IPS-18c (cell line): ENCODE measurements around the gene GNPTG.
"Not testable (repeated sequence)": the region's sequence is repeated elsewhere in the genome, so short reads cannot be mapped to it uniquely, and the experiment has no call there.

ENCODE experiments used
- H3K4me3 ChIP-seq: 2 replicates; pipeline ENCODE4 v1.7.0; 2013; ENCODE audit warnings: low read depth, mild to moderate bottlenecking, low read length, moderate library complexity; ENCODE audit not compliant: insufficient read depth
- H3K9me3 ChIP-seq: one replicate; pipeline ENCODE4 v1.6.1; 2013; ENCODE audit warnings: mild to moderate bottlenecking, low read length, moderate library complexity; ENCODE audit not compliant: control insufficient read depth, insufficient read depth

GNPTG gene

DNA sequence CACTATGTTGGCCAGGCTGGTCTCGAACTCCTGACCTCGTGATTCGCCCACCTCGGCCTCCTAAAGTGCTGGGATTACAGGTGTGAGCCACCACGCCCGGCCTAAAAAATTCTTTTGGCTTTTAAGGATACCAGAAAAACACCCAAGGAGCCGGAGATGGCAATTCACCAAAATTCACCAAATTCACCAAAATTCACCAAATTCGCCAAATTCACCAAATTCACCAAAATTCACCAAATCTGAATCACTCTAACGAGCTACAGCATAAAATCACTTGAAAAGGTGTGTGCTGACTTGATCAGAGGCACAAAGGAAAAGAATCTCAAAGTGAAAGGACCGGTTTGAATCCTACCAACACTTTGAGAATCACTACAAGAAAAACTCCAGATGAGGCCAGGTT lies 22.8 kb upstream of the GNPTG start:
- not testable (repeated sequence) for H3K4me3 ChIP-seq, H3K9me3 ChIP-seq

DNA sequence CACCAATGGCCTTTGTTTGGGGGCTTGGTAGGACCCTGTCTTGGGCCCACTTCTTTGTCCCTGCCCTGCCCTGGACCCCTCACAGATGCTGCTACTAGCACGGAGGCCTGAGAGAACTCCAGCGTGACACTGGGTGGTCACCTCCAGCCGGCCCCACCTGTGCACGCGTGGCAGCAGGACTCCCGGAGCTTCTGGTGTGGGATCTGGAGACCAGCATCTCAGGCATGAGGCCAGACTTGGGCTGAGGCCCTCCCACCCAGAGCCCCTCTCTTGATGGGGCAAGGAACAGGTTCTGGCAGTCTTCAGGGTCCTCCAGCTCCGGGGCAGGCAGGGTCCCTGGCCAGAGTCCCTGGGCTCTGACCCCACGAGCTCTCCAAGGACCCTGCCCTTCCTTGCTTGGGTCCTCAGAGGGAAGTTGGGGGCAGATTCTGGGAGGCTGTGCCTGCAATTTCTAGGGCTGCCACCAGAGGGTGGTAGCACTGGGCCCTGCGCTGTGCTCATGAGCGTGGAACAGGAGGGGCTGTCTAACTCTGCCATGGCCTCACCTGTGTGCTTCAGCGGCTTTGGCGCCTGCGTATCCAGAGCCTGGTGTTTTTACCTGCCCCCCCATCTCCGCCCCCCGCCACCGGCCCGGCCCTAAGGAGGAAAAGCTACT lies 21.3 kb upstream of the GNPTG start:
- H3K4me3 ChIP-seq, result no peak overlapping the region

GRCh38 chr16:1330931-1331711 lies 20.6 kb upstream of the GNPTG start:
- H3K9me3 ChIP-seq, result peaks cover 2% of the 10 kb centered on the region
- H3K4me3 ChIP-seq, result peak overlapping the region; percentile 30

More for the DNA sequence above, 21.3 kb upstream of the GNPTG start:
- peaks cover 2% of the 10 kb centered on the region for H3K9me3 ChIP-seq

- Histone ChIP-seq H3K9me3 (peaks cover 2% of the 10 kb centered on the region), H3K4me3 (peak overlapping the region; percentile 30)
Measured at GRCh38 chr16:1331712-1332617, 19.8 kb upstream of the GNPTG start.

- peaks cover 2% of the 10 kb centered on the region for H3K9me3 ChIP-seq
- H3K4me3 ChIP-seq, result peak overlapping the region; percentile 49; the same call in 1 of the 2 replicates
Measured at GRCh38 chr16:1332618-1333148, 19.0 kb upstream of the GNPTG start.

DNA sequence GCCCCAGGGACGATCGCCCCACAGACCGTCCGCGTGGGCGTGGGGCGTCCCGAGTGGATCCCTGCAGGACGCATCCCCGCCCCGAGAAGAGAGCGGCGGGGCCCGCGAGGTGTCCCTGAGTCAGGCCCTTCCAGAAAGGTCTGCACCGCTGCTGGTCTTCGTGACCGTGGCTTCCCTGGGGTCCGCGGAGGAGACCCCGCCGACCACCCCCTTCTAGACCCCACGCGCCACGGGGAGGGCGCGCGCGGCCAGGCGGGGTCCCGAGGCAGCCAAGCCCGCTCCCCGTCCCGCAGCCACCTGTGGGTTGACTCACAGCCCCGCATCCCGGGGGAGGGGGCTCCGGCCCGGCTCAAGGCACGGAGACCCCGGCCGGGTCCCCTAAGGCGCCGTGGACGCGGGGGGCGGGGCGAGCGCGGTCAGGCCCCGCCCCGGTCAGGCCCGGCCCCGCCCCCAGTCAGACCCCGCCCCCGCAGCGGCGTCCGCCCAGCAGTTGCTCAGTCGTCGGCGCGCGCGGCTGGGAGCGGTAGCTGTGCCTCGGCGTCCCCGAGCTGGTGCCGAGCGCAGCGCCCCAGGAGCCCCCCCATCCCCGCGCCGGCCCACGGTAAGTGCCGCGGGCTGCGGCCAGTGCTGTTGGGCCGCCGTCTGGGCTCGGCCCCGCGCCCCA lies 18.4 kb upstream of the GNPTG start, which contains the start of gene BAIAP3:
TSS of gene BAIAP3 (plus strand) at position 497 of the 664 bp plus-strand sequence. CDS start 4,905 bp downstream, outside the sequence.
- peak within 1 kb of the TSS; percentile 50 for H3K4me3 ChIP-seq
- H3K9me3 ChIP-seq, result peaks cover 2% of the 10 kb centered on the region

DNA sequence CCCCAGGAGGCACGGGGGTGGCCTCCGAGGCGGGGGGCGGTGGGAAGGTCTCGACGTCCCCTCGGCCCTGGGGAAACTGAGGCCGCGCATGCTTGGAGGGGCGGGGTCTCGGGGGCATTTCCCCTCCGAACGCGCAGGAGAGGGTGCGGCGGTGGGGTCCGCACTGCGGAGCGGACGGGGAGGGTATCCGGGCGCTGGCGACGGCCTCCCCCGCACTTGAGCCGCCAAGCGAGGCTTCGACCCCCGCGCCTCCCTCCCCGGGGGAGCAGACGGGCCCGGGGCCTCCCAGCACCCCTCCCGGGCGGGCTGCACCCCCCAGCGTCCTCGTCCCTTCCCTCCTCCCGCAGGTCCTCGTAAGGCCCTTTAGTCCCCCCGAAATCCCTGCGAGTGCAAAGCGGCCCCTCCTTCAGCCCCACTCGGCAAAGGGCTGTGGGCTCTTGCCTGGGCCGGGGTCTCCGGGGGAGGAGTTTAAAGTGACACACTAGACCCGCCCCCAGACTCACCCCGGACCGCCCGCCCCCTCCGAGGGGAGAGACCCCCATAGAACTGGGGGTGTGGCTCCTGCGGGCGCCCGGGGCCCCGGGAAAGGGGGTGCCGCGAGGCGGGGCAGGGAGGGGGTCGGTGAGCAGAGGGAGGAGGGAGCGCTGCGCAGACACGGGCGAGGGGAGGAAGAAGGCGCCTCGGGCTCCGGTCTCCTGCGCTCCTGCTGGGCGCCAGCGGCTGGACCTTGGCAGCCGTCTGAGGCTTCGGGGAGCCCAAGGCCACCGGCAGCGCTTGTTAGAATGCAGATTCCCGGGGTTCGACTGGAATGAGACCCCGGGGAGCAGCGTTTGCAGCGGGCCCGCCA lies 17.7 kb upstream of the GNPTG start:
- H3K9me3 ChIP-seq, result peaks cover 2% of the 10 kb centered on the region

DNA sequence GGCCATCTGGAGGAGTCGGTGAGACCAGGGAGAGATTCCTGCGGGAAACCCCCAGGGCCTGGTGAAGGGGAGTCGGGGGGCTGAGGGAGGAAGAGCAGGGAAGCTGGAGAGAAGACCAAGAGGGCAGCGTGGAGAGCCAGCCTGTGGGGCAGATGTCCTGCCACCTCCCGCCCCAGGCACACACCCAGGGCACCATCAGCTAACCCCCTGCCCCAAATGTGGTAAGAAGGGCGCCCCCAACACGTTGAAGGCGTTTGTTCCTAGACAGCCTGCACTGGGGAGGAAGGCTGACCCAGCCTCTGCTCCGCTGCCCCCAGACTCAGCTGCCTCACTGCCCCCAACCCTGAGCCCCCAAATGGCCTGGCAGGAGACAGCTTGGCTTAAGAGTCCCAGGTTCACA lies 17.0 kb upstream of the GNPTG start:
- no peak overlapping the region for H3K4me3 ChIP-seq
- peaks cover 2% of the 10 kb centered on the region for H3K9me3 ChIP-seq

More for the DNA sequence above, 17.7 kb upstream of the GNPTG start:
- H3K4me3 ChIP-seq, result peak overlapping the region; percentile 50

GRCh38 chr16:1335211-1335971 lies 16.3 kb upstream of the GNPTG start:
- no peak overlapping the region for H3K4me3 ChIP-seq
- no peaks in the 10 kb centered on the region for H3K9me3 ChIP-seq

DNA sequence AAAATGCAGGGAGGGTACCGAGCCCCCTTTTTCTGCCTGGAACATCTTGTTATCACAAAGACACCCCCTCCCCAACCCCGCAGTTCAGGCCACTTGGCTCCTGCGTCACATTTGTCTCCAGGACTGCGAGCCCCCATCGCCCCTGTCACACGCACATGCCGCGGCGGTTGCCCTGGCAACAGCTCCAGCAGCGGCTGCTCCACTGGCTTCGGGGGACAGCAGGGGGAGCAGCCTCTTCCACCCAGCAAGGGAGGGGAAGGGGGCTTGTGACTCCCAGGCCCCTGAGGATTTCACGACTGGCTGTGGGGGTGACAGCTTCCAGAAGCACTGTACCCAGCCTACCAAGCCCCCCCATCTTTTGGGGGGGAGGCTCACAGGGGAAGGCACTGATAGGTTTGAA lies 15.7 kb upstream of the GNPTG start:
- Histone ChIP-seq H3K9me3 (no peaks in the 10 kb centered on the region), H3K4me3 (no peak overlapping the region)

GRCh38 chr16:1336619-1337018 lies 15.1 kb upstream of the GNPTG start:
- no peaks in the 10 kb centered on the region for H3K9me3 ChIP-seq
- H3K4me3 ChIP-seq, result no peak overlapping the region

GRCh38 chr16:1337486-1337885 lies 14.2 kb upstream of the GNPTG start:
- no peaks in the 10 kb centered on the region for H3K9me3 ChIP-seq

GRCh38 chr16:1338119-1338730 lies 13.5 kb upstream of the GNPTG start:
- no peak overlapping the region for H3K4me3 ChIP-seq
- H3K9me3 ChIP-seq, result no peaks in the 10 kb centered on the region

More at GRCh38 chr16:1337486-1337885, 14.2 kb upstream of the GNPTG start:
- no peak overlapping the region for H3K4me3 ChIP-seq

GRCh38 chr16:1338855-1339675 lies 12.7 kb upstream of the GNPTG start:
- no peak overlapping the region for H3K4me3 ChIP-seq
- no peaks in the 10 kb centered on the region for H3K9me3 ChIP-seq
